ENCODE data around the gene USF3. TPM values are rescaled to one million over a fixed set of nuclear protein-coding genes. Genes with fewer than 3 reads are reported as not detected.
"Not testable (repeated sequence)": the region's sequence is repeated elsewhere in the genome, so short reads cannot be mapped to it uniquely, and the experiment has no call there.

The USF3 gene
- total RNA-seq, 1 donor from 2014 or later: 15.1 TPM

DNA sequence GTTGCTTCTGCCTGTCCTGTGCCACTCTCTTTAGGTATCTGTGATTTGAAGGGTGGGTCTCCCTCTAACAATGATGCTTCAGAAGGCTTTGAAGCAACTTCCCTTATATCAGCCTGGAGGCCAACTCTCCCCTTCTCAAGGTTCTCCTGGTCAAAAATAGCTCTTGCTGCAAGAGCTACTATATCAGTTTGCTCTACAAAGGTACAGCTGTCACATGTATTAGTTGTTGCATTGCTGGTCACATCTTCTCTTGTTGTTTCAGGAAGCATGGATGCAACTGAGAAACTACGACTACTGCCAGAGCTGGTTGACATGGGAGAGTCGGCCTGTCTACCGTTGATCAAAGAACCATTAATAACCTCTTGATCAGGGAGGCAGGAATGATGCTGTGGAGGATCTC, 38.3 kb downstream of the USF3 start:
- no peak for DNase-seq (ENCODE audit: low spot score)

DNA sequence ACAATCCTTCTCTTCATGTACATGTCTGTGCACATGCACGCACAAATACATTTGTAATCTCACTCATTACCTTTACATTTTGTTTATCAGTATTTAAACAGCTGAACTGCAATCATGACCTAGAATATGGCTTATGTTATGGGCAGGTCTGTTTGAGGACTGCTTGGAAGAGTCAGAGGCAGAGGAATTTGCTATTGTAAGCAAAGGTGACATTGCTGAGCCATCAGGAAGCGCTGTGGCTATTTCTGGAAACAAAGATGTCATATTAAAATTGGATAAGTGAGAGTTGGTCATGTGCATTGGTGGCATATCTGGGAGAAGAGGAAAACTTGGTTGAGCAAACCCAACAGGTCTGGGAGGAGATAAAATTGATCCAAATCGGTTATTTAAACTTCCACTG, 41.6 kb downstream of the USF3 start:
- no peak for DNase-seq (ENCODE audit: low spot score)

DNA sequence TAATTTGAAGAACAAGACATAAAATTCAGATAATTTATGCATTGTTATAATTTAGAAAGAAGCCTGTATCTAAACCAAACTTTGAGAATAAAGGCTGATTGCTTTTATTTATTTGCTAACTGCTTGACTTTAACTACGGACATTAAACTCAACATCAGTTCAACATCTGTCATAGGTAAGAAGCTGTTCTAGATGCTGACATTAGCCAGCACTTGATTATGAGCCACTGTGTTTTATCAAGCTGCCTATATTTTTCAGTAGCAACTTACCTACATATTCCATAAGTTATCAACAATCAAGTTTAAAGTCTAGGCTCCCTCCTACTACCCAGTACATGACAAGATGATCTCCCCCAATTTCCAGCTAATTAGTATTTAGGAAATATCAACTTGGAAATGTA, 42.1 kb downstream of the USF3 start:
- DNase-seq (ENCODE audit: low spot score): no peak

DNA sequence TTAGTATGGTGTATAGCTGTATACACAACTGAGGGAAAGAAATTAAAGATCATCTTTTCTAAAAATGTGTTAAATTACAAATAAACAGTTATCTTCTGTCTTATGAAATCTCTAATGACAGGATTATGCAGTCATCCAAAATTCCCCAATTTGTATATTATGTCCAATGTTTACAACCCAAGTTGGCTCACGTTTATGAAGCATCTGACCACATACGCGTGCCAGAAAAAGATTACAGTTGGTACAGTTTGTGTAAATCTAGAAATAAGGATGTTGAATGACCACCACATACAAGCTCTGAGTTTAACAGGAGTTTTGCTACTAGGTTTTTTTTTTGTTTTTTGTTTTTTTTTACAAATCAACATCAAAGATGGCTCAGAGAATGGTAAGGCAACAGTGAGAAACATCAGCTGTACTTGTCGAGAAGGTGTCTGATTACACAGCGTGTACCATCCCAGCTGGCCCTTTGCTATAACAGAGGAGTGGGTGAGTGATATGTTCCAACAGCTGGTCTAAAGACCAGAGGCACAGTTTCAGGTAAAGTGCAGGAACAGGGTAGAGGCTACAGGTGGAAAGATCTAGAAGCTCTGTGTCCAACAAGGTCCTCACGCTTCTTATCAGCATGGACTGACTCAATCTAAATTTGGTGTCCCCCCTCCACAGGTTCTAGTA, 47.1 kb downstream of the USF3 start:
- DNase-seq (ENCODE audit: low spot score): no peak

DNA sequence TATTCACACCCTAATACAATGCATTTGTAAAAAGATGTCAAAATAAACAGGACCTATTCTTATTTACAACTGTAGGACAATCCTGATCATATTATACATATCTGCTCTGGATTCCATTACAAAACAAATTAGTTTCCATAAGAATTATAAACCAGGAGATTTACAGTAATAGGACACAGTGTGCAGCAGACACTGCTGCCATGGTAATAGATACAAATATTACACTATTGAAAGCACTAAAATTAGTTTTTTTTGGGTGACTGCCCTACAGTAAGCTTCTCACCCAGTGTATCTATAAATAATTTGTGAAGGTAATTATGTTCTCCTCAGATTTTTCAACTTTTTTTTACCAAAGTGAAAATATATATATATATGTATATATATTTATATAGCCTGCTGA, 47.9 kb downstream of the USF3 start:
- DNase-seq (ENCODE audit: low spot score): no peak

DNA sequence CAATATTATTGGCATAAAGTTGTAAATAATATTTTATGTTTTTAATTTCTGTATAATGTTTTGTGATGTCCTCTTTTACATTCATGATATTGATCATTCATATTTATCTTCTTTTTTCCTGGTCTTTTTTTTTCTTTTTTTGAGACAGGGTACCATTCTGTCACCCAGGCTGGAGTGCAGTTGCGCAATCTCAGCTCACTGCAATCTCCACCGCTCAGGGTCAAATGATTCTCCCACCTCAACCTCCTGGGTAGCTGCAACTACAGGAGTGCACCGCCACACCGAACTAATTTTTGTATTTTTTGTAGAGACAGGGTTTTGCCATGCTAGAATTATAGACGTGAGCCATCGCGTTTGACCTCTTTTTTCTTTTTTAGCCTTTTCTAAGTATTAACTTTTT, 52.9 kb downstream of the USF3 start:
- no peak for DNase-seq (ENCODE audit: low spot score)

DNA sequence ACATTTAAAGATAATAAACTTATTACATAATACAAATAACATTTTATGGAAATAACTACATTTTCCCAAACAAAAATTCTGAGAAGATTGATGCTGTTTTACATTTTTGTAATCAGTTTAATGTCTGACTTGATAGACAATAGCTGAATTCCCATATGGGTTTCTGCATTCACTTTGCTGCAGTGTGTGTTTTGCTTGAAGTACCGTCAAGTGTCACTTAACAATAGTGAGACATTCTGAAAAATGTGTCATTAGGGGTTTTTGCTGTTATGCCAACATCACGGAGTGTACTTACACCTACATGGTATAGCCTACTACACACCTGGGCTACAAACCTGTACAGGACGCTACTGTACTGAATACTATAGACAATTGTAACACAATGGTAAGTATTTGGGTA, 57.5 kb downstream of the USF3 start:
- no peak for DNase-seq (ENCODE audit: low spot score)

DNA sequence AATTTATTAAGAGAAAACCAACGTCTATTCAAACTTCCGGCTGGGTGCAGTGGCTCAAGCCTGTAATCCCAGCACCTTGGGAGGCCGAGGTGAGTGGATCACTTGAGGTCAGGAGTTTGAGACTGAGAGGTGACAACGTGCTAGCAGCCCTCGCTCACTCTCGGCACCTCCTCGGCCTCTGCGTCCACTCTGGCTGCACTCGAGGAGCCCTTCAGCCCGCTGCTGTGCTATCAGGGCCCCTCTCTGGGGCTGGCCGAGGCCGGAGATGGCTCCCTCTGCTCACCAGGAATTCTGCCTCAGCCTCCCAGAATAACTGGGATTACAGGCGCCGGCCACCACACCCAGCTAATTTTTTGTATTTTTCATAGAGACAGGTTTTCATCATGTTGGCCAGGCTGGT, 58.7 kb downstream of the USF3 start:
- DNase-seq (ENCODE audit: low spot score): no peak

DNA sequence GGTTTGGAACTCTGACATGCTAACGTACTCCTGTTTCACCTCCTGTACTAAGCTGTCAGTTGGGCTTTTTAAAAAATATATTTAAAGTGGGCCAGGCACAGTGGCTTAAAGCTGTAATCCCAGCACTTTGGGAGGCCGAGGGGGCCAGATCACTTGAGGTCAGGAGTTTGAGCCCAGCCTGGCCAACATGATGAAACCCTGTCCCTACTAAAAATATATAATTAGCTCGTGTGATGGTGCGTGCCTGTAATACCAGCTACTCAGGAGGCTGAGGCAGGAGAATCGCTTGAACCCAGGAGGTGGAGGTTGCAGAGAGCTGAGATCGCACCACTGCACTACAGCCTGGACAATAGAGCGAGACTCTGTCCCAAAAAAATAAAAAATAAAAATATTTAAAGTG, 60.4 kb downstream of the USF3 start:
- DNase-seq (ENCODE audit: low spot score): not testable (repeated sequence)

DNA sequence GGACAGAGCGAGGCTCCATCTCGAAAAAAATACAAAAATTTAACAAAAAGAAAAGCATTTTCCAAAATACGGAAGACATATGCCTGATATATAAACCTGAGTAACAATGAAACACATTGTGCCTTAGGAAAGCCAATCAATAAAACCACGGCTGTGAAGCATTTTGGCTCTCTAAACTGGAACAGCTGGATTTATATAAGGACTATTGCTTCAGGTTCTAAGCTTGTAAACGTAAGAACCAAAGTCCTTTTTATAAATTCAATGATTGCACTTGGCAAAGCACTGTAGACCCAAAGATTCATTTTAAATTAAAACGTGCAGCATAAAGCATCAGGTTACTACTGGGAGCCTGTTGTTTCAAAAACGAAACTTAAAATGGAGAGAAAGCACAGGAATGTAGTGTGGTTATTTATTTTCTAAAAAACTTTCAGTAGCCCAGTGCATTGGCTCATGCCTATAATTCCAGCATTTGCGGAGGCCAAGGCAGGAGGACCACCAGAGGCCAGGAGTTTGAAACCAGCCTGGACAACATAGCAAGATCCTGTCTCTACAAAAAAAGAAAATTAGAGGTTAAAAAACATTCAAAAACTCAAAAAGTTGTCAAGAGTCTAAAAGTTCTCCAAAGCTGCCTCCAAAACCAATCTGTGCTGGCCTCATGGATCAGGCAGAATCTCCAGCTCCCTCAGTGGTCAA, 61.5 kb downstream of the USF3 start:
- DNase-seq (ENCODE audit: low spot score): no peak

DNA sequence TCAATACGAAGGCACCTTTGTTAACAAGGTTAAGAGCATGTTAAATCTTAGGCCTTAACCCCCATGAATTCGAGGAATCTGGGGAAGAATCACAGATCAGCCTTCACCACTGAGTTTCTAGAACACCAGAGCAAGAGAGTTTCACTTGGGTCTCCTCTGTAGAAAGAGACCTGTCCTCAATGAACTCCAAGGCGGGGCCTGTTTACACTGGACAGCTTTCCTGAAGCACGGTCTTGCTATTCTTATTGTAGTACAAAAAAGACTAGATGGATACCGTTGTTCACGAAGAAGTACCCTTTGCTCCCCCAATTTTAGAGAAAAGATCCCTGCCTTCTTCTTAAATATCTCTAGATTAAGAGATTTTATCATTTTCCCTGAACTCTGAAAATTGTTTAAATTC, 64.9 kb downstream of the USF3 start:
- DNase-seq (ENCODE audit: low spot score): no peak

DNA sequence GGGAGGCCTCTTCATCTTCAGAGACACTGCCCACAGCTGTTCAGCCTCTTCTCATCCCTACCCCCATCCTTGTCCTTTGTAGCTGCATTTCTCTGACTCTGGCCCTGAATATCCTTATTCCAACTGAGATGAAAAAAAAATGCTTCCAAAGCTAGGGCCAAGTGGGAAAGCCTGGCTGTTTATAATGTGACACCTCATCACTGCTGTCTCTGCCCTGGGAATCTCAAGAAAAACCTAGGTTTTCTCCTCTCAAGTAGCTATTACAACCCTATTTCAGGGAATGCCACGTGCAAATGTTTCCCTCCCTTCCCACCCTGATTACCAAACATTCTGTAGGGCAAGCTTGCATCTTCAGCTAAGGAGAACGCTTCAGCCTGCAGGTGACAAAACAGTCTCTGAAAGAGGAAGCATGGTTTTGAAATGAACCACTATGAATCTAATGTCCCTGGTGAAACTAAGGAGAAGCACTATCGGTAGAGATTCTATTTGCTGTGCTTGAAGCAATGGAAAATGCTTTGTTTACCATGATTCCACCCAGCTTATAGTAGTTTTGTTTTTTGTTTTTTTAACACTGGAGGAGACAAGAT, 65.4 kb downstream of the USF3 start:
- DNase-seq (ENCODE audit: low spot score): no peak

DNA sequence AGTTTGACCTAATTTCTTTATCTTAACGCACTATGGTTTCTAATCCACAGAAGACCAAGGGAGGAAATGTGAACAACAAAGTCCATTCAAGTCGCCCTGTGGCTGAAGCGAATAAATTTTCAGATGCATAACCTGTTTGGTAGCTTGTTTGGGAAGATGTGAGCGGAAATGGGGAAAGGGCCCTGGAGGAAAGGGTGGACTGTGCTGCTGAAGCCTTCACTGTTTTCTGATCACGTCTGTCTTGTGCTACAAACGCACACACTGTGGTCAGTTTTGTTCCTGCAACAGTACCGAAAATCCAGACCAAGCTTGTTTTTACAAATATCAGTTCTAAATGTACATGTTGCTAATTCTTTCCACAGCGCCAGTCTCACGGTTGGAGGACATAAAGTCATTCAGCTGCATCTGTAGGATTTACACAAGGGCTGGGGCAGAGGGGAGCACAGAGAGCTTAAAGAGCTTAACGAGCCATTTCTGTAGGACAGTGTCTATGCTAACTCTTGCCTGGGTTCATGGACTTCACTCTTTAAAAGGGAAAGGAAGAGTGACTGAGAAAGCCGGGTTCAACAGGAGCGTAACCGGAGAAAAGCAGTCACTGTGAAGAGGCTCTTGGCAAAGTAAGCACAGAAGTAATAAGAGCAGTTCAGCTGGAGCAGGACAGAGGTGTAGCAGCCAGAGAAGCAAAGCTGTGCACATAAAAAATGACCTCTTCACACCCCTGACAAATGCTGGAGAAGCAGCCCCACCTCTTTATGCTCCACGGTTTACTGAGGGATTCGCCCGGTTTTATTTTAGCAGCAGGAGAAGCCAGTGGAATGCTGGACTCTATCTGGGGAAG, 66.6 kb downstream of the USF3 start:
- no peak for DNase-seq (ENCODE audit: low spot score)

DNA sequence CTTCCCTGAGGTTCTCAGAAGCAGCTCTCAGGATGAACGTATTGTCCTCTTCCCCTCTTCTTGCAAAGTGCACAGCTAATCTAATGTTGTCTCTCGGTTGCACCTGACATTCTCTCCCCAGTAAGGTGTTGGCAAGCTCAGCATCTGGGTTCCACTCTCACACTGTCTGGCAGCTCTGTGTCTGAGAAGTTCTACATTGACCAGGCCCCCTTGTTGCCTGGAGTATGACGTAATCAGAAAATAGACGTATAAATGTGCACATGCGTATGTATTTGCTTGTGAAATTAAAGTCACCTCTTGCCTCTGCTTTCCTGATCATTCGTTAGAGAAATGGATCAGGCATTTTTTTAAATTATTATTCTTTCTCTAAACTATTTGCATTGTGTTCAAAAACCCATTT, 67.7 kb downstream of the USF3 start:
- DNase-seq (ENCODE audit: low spot score): no peak

DNA sequence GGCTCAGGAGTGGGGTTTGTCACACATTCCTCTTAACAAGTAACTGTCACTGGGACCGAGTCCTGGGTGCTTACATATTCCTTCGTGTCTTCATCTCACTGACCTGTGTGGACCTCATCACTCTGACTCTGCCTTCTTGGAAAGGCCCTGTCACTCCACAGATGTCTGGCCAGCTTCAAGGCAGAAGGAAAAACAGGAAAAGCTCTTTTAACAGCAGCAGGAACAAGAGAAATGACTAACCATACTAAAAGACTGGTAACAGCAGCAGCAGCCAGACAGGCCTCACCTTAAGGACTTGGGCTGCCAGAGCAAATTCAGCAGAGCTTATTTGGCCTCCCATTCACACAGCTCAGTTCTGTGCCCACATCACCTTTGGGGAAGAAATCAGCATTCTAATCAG, 68.1 kb downstream of the USF3 start:
- no peak for DNase-seq (ENCODE audit: low spot score)

DNA sequence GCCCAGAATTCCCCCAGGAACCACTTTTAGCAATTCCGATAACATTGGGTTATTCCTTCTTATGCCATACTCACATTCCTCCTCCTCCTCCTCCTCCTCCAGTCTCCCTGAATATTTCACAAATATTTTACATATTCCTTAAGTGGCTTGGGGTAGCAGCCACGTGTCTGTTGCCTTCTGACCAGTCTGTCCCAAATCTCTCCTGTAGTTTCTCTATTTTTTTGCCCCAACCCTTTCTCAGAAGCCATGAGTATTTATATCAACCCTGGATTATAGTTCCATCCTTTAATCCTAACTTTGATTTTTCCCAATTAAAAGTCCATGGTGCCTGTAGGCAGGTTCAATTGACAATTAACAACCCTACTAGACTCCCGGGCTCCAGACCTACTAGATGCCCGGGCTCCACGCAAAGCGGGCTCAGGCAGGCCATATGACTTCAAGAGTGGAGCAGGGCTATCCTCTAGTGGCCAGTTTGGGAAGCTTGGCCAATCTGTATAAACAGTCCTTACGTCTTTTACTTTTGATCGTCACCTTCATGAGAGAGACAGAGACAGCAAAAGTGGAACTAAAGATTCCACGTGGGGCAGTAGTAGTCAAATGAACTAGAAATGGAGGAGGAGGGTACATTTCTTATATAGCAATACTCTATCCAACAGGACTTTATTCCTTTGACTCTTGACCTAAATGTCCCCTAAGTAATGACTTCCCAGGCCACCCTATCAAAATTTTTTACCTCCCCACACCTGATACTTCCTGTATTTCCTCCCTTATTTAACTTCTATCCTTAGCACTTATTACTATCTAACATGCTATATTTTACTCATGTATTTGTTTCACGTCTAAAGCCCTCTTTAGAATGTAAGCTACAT, 69.7 kb downstream of the USF3 start:
- no peak for DNase-seq (ENCODE audit: low spot score)

DNA sequence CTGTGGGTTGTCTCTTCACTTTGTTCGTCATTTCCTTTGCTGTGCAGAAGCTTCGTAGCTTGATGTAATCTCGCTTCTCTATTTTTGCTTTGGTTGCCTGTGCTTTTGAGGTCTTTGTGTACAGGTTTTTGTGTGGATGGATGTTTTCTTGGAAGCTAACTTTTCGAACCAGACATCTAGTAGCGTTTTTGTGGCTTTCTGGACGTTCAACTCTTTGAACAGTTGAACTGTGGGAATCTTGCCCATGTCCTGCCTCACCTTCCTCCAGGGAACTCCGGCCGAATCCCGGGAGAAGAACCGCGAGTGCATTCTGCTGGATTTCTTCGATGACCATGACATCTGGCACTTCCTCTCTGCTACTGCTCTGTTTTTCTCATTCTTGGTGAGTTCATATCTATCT, 70.6 kb downstream of the USF3 start:
- no peak for DNase-seq (ENCODE audit: low spot score)

DNA sequence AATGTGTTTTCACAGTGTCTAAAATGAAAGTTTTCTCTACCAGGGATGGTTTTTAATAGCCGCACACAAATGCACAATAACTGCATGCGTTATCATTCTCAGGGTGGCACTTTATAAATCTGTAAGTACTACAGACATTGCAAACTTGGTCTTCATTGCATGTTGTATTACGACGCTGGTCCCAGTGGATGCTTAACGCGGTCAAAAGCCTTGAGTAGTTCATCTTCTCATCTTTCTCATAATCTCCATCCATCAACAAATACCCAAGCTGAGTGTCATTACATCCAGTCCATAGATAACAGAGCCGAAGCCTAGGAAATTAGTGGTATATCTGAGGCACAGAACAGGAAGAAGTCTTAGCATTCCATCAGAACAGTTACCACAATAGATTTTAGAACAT, 72.6 kb downstream of the USF3 start:
- no peak for DNase-seq (ENCODE audit: low spot score)

DNA sequence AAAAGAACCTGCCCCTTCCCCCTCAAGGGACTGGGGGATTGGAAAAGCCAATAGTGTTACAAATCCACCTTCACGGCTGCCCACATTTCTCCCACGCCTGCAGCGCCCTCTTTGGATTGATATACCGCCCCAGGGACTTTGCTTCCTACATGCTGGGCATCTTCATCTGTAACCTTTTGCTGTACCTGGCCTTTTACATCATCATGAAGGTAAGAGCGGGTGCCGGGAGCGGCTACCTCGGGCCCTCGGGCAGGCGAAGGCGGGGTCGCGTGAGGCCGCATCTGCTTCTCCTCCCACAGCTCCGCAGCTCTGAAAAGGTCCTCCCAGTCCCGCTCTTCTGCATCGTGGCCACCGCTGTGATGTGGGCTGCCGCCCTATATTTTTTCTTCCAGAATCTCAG, 73.1 kb downstream of the USF3 start:
- no peak for DNase-seq (ENCODE audit: low spot score)

DNA sequence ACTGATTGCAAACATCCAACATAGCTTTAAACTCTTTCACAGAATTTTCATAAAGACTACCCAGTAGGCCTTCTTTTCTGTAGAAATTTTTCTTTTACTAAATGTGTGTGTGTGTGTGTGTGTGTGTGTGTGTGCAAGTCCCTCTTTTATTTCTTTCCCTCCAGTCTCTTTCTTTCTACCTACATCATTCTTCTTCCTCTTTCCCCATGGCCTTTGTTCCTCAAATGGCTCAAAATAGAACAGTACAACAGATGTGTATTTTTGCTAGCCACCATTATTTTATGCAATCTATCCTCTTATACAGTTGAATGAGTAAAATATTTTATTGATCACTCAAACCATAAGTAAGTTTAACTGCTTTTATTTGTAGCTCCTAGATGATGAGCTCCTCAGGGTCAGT, 76.4 kb downstream of the USF3 start:
- DNase-seq (ENCODE audit: low spot score): no peak

DNA sequence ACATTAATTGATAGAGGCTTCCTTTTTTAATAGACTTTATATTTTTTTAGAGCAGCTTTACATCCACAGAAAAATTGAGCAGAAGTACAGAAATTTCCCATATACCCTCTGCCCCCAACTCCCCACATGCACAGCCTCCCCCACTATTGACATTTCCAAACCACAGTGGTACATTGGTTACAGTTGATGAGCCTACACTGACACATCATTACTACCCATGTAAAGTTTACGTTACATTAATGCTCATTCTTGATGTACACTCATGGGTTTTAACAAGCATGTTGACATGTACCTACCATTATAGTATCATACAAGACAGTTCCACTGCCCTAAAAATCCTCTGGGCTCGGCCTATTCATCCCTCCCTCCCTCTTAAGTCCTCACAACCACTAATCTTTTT, 78.7 kb downstream of the USF3 start:
- no peak for DNase-seq (ENCODE audit: low spot score)

All from mesenteric fat pad (tissue), 1 donor.